Middle frontal gyrus (tissue), 1 donor: ENCODE results near the gene JDP2.
"Not testable (repeated sequence)": the region's sequence is repeated elsewhere in the genome, so short reads cannot be mapped to it uniquely, and the experiment has no call there.

Experiments used
- DNase-seq: peaks from one replicate; pipeline ENCODE4 v3.0.0-alpha.2; 2015; ENCODE audit warnings: low spot score; ENCODE audit errors: extremely low spot score

JDP2 gene

DNA sequence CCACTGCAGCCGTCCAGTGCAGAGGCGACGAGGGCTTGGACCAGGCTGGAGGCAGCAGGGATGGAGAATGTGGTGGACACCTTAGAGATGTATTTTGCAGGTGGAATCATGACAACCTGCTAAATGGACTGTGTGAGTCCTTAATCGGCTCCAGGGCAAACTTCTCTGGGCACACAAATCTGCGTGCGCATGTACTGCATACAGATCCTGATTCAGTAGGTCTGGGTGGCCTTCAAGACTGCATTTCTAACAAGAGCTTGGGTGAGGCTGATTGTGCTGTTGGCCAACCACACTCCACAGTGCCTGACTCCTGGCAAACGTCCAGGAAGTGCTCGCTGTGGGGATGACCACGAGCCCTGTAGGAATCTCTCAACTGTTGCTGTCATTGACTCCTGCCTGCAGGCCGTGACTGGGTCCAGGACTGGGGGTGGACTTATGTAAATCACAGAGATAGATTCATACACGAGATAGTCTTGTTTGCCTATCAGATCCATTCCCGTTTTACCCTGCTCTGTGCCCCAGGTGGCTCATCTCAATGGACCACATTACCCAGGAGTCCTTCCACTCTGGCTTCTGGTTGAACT lies 27.2 kb downstream of the JDP2 start:
- DNase-seq: no peak

DNA sequence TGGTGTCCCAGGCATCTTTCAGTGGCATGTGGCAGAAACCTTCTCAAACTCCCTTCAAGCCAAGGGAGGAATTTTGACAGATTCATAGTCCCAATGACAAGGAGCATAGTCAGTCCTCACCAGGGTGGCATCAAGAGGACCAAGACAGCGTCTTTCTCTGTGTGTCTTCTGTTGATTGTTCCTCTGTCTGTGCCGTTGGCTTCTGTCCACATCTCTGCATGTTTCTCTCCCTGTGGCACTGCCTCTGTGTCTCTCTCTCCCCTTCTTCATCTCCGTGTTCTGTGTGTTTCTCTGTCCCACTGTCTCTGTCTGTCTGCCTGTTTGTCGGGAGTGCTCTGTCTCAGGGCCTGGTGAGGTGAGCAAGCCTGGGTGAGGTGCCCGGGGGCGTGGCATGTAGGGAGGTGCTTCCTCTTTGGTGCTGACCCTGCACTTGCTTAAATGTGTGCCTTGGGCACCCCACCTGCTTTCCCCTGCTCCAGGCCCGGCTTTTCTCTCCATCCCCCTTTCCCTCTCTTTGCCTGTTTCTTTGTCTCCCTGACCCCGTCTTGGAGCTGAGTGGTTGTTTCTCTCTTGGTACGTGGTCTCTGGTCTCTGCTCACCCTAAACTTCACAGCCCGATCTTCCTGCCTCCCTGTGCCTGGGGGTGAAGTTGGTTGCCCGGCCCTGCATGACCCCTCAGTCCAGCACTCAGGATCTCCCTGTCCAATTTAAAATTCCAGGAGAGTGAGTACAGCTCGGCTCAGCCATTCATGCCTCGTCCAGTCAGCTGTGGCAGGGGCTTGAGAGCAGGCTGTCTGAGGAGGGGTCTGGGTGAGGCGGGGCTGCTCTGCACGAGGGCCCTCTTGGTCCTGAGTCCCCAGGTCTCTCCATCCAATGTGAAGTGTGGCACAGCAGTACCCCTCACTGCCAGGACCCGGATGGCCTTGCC lies 28.5 kb downstream of the JDP2 start:
- DNase-seq: no peak

DNA sequence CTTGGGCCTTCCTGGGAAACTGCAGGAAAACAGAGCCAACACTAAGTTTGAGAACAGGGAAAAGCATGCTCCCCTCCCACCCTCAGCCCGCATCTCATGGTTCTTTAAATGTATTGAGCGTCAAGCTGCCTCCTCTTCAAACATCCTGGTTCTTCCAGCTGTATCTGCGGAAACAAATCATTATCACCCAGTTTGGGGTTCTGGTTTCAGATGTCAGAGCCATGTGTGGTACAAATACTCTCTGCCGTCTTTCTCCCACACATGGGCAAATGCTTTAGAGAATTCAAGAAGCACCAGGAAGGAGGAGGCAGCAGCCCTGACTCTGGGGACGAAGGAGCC lies 29.1 kb downstream of the JDP2 start:
- DNase-seq: no peak

DNA sequence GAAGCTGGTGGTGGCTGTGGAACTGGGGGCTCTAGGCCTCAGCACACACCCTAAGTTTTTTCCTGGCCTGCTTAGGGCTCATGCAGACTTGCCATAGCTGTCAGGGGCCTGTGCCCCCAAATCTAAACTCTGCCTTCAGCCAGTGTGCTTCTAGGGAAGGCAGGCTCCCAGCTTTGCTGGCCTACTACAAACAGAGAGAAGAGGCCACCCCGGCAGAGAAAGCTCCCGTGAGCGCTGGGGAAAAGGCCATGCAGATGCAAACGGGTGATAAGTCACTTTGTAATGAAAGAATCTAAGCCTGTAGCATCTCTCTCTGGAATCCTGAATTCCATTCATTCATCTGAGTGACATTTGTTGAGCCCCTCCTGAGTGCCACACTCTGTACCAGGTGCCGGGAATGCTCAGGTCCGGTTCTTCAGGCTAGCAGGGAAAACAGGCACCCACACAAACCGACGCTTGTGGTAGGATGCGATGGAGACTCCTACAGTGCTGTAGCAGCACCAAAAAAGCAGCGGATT lies 29.9 kb downstream of the JDP2 start:
- no peak for DNase-seq

DNA sequence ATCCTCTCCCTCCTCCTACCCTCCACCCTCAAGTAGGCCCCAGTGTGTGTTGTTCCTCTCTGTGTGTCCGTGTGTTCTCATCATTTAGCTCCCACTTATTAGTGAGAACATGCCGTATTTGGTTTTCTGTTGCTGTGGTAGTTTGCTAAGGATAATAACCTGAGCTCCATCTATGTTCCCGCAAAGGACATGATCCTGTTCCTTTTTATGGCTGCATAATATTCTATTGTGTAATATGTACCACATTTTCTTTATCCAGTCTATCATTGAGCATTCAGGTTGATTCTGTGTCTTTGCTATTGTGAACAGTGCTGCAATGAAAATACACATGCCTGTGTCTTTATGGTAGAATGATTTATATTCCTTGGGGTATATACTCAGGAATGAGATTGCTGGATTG lies 30.5 kb downstream of the JDP2 start:
- no peak for DNase-seq

DNA sequence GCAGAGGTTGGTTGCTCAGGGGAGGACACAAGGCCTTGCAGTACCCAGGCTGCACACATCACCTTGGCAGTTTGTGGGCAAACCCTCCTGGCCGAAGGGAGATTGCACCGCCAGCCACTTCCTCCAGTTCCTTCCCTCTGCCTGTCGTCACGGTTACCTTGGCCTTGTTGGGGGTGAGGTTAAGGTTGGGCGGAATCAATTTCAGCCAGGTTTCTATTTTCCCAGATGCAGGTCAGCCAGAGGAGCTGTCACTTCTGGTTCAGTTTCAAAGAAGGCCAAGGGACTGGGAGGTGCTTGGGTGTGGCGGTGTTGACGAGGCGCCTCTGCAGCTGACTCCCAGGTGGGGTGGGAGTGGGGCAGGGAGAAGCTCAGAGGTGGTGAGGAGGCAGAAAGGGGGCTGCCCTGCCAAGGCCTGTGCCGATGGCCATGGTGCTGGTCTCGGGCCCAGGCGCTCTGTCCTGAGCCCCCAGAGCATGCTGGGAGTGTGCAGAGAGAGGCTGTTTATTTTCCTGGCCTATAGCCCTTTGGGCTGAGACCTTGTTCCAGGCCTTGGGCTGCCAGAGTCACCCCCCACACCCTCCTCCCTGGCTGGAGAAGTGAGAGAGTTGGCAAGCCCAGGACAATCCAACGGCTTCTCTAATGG lies 31.4 kb downstream of the JDP2 start:
- no peak for DNase-seq

DNA sequence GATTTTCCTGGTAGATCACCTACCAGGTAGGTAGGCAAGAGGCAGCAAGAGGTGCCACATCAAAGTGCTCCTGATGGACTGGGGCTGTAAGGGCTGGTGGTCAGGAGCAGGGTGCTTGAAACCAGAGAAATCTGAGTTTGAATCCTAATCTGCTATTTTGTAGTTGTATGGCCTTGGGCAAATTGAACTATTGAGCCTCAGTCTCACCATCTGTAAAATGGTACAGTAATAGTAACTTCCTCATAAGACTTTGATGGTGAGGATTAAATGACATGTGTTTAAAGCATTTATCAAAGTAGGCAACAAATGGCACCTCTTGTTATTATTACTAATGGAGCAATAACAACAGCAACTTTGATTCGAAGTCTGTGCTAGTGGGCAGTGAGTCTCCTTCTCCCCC lies 32.0 kb downstream of the JDP2 start:
- DNase-seq: no peak

DNA sequence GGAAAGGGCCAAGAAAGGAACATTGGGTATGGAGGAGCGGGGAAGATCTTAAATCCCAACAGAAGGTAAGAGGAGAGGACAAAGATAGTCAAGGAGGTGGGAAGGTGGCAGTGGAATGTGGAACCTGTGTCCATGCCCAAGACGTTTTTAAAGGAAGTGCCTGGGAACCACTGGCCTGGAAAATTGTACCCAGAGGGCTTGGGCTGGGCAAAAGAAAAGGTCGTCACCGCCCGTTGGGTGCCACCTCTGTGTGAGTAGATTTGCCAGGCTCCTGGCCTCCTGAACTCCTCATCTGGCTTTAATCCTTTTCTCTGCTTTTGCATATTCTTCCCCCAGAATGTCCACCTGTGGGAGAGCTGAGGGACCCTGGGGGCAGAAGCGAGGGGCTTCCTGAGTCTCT lies 32.6 kb downstream of the JDP2 start:
- no peak for DNase-seq

DNA sequence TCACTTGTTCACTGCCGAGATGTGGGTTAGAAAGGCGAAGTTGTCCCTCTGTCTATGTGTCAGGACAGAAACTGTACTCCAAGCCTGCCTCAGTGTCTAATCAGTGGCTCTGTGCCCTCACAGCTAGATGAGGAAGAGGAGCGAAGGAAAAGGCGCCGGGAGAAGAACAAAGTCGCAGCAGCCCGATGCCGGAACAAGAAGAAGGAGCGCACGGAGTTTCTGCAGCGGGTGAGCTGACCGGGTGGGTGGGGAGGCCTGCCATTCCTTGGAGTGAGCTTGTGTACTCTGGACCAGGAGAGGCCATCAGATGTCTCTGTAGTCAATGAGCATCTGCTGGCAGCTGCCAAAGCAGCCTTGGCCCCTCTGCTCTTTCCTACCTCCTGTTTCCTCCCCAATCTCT lies 33.5 kb downstream of the JDP2 start:
- DNase-seq: no peak

DNA sequence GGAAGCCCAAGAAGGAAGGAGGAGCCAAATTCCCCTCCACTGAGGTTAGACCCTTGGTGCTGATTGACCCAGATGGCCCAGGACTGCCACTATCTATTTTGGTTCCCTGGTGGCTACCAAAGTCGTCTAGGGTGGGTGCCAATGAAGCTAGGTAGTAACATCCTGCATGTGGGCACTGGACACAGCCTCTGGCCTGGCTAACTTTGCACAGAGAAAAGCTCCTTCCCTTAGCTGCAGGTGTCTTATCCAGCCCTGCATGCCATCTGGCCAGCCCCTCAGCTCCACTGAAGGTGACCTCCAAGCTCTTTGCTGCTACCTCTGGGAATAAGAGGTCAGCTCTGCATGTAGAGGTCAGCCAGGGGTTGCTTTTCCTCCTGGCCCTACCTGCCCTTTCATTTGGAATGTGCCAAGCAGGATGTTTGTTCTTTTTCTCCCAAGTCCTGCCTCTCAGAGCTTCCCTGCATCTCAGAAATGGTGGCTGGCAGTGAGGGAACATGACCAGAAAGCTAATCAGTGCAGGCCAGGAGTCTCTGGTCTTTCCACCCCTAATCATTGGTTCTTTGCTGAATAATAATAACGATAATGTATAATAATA lies 34.0 kb downstream of the JDP2 start:
- DNase-seq: no peak

DNA sequence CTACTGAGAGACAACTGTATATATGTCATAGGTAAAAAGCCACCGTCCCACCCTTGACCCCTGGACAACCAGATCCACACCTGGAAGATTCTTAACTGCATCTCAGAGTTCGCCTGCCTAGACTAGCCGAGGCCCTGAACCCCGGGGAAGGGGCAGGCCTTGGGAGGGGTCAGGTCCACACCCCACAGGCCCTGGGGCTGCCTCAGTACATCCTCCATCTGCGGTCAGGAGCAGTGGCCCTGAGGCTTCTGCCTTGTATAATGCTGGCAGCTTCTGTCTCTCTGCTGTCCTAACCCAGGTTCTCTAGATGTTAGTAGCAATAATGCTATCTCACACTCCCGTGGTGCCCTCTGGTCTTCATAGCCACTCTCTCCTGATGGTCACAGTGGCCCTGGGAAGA lies 36.8 kb downstream of the JDP2 start:
- DNase-seq: no peak

DNA sequence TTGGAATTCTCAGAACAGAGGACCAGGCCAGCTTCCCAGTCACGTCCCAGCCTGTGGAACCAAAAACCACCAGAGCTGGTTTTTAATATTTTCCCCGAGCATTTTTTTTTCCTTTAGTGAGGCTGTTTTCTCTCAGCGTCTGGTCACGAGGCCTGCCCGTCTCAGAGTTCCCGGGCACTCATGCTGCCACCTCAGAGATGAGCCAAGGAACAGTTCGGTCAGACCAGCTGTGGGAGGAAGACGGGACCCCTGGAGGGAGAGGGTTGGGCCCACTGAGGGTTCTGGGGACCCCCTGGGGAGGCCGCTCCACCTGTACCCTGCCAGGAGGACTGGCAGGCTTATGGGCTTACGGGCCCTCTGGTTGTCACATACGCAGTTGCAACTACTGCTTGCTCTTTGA lies 39.9 kb downstream of the JDP2 start:
- DNase-seq: no peak

DNA sequence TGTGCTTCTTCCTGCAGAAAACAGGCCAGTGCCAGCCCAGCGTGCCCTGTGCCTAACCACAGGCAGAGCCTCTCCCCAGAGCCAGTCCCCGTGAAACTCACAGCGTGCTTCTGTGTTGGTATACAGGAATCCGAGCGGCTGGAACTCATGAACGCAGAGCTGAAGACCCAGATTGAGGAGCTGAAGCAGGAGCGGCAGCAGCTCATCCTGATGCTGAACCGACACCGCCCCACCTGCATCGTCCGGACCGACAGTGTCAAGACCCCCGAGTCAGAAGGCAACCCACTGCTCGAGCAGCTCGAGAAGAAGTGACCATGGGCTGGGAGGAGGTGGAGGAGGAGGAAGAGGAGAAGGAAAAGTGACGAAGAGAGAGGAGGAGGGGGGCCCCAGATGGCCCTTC lies 41.3 kb downstream of the JDP2 start:
- no peak for DNase-seq

DNA sequence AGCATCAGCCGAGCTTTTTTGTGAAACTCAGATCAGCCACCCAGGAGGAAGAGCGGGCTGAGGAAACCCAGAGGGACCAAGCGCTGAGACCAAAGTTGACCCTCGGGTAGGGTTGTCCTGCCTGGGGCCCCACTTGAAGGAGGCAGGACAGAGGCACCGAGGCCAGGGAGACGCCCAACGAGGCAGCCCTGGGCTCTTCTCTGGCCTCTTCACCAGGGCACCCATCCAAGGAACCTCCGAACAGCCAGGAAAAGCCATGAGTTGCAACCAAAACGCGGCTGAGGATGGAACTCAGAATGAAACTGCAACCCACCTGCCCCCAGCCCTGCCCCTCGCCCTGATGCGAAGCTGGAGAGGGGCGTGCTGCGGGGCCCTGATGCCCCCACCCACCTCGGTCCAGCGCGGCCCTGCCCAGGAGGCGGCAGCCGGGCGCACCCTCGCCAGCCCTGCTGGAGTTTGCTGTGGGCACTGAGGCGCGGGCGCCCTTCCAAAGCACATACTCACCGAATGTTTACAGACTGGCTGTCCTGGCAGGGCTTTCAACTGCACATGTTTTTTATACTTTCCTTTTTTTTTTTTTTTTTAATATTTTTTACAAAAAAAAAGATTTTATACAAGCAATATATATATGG lies 41.9 kb downstream of the JDP2 start:
- no peak for DNase-seq

DNA sequence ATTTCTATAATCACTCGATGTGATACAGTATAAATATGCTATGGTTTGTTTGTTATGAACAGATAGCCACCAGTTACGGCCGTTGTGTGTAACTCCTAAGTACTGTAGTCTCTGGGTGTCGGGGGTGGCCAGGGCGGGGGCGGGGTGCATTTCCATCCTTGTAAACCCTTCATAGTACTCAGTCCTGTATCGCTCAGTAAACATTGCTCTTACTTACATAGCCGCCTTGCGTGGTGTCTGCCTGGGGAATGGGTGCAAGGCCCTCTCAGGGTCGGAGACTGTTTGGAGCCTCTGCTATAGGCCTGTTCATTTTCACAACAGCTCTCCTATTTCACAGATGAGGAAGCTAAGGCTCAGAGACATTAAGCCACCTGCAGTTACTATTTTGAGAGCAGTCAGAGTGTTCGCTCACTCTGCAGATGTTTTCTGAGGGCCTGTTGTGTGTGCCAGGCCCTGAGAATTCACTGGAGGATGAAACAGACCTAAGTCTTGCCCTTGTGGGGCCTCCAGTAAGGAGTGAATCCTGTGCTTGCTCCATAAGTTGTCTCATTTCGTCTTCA lies 42.5 kb downstream of the JDP2 start:
- DNase-seq: no peak

DNA sequence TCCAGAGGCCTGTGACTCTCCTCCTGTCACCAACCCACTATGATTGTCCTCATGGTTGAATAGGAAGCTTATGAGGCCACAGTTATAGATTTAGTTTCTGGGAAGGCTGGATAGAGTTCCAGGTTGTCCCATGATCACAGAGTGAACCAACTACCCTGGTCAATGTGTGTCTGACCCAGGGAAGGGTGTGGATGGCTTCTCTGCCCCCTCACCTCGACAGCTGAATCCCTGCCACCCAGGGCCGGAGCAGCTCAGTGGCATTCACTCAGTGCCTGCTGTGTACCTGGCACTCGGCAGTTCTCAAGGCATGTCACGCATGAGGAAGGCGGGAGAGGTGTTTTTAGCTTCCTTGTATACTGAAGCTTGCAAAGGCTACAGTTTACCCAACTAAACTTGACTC lies 43.2 kb downstream of the JDP2 start:
- no peak for DNase-seq

DNA sequence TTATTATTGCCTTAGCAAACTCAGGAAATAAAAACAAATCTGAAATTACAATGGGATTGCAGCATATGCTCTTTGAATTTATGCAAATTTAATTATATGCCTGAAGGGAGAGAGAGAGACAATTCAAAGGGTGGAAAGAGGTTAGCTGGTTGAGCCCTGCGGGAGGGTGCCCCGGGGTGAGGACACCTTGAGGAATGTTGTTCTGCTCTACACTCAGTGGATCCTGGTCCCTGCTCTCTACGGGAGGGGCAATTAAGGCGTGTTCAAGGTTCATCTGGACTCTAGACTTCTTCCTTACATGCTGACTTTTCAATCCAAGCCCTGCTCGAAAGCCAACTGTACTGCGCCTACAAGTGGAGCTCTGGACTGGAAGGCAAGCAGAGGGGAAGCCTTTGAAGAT lies 46.3 kb downstream of the JDP2 start:
- not testable (repeated sequence) for DNase-seq

DNA sequence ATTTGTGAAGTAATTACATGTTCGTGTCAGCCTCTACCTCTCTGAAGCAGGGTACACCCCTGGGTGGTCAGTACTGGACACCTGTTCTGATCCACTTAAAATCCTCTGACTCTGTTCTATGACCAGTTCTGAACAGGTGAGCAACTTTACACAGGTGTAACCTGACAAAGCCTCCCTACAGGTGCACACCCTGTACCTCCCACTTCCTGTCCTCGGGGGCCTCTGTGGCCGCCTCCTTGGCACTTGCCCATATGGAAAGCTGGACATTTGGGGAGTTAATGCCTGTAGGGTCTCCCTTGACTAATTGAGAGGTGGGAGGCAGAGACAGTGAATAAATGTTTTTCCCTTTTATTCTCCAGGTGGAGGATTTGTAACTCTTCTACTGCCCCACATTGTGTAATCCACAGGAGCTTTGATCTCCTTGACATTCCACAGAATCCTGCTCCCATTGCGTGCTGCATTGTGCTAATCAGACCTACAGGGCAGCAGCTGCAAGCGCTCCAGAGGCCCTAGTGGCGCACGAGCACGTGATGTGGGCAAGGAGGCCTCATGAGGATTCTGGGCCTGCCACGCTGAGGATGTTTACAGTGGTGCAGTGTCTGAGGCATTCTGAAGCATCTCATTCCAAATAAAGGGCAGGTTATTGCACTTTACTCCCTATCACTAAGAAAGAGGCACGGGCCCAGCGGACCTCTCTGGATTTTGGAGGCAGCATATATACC lies 48.6 kb downstream of the JDP2 start:
- no peak for DNase-seq

DNA sequence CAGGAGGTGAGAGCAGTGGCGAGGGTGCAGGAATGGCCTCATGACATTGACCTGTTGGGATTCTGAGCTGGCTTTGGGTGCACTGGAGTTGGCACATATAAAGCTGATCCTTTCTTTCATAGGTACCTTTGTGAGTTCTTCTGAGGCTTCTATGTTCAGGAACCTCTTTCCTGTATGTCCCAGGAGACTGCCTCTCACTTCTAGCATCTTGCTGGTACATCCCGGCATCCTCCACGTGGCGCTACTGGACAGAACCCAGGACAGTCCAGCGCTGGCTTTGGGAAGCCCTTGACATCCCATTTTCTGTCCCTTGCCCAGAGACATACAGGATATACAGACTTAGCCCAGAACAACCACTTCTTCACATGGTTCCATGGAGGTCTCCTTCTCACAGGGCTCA lies 50.1 kb downstream of the JDP2 start:
- no peak for DNase-seq

DNA sequence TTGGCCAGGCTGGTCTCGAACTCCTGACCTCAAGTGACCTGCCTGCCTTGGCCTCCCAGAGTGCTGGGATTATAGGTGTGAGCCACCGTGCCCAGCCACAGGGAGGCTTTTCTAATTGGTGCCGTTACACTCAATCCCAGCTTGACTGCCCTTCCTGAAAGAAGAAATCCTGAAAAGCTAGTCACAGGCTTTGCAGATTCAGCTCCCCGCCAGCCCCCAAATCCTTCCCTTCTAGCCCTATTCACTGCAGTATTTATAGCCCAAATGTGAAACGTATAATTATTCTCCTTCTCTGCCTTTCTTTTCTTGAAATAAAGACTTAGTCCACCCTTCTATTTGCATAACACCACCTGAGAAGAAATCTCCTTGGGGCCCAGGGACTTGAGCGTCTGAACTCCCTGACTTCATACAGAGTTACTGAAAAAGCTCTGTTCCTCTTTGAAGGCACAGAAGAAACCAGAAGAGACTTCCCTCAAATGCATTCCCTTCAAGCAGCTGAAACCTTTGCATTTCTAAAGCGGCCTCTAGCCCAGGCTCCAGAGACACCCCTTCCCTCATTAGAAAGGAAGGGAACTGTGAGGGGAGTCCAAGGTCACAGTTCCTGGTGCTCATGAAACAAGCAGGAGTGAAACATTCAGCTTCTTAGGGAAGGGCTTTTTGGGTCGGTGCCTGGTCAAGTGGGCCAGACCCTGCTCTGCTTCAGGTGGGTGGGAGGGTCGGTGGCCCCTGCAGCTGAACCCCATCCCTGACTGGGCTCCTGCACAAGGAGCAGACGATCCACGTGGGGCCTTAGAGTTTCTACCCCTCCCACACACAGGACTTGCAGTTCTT lies 52.2 kb downstream of the JDP2 start:
- DNase-seq: no peak
